Skeletal muscle cell (primary cell): ENCODE data around the gene JPH3.

Experiments used
- DNase-seq: peaks from one replicate; pipeline ENCODE4 v3.0.0-alpha.2; 2010; ENCODE audit warnings: low read depth
- H3K4me3 ChIP-seq: 2 replicates; pipeline ENCODE4 v1.5.1; 2011; ENCODE audit warnings: low read depth, mild to moderate bottlenecking, control low read depth, low read length, moderate library complexity

JPH3 gene

GRCh38 chr16:87621550-87621829 is 19.2 kb downstream of the JPH3 start:
- no peak for DNase-seq
- no peak overlapping the region for H3K4me3 ChIP-seq

DNA sequence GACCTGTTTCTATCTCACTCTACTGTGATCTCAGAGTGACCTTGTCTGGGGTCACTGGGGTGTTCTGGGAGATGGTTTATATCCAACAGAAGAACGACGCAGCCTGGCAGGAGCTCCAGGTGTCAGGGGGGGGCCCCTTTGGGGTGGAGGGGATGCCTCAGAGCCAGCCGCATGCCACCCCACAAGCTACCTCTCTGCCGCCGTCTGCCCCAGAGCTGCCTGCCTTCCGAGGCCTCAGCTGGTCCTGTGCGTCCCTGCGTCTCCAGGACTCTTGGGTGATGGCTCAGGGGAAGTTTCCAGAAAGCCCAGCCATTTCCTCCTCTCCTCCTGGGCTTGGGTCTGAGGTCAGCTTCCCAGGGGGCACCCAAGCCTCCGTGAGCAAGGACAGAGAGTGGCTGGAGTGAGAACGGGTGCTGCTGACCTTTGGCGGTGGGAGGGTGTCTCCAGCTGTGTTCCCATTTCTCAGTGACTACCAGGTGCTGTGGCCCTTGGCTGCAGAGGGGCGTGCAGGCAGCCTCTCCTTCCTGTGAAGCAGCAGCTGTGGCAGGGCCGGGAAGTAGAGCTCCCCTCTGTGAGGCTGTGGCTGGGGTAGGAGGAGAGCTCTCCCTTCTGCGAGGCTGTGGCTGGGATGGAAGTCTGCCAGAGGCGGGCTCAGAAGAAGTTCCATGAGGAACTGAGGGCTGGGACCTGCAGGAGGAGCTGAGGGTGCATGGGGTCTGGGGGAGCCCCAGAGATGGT is 19.8 kb downstream of the JPH3 start:
- H3K4me3 ChIP-seq: no peak overlapping the region
- no peak for DNase-seq

DNA sequence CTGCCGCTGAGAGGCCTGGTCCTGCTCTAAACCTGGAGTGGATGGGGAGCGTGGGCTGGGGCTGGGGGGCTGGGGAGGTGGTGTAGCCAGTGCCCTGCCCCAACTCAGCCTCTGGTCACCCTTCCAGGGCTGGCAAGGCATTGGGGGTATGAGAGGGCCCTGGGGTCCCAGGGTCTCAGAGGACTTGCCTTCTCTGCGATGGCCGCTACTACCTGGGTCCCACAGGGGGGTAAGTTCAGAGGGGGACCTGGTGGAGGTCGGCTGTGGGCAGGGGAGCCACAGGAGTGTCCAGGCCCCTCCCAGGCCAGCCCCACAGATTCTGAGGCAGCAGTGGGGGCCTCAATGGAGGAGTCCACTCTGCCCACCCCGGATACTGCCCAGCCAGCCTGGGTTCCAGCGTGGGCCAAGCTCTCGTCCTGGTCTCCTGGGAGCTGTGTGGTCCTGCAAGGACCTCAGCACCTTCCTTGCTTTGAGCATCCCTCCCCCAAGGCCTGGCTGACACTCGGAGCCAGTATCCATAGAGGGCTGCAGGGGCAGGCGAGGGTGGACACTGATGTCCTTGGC is 20.5 kb downstream of the JPH3 start:
- no peak overlapping the region for H3K4me3 ChIP-seq
- DNase-seq: no peak

GRCh38 chr16:87625241-87625797 is 23.0 kb downstream of the JPH3 start:
- H3K4me3 ChIP-seq: no peak overlapping the region
- no peak for DNase-seq

DNA sequence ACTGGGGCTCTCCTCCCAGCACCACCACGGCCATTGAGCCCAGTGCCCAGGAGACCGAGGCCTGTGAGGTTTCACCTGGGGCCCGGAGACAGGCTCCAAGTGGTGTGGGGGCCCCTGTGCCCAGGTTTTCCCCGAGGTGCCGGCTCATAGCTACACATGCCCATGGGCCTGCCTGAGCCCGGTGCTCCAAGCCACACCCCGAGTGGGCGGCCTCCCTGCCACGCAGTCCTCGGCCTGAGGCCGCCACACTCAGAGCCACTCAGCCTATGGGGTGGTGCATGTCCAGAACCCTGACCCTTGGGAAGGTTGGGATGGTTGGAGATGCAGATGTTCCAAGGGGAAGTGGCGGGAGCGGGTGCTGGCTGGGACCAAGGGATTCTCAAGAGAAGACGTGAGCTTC is 24.1 kb downstream of the JPH3 start:
- no peak for DNase-seq

GRCh38 chr16:87626905-87627304 is 24.6 kb downstream of the JPH3 start:
- no peak for DNase-seq

More for the DNA sequence above, 24.1 kb downstream of the JPH3 start:
- no peak overlapping the region for H3K4me3 ChIP-seq

DNA sequence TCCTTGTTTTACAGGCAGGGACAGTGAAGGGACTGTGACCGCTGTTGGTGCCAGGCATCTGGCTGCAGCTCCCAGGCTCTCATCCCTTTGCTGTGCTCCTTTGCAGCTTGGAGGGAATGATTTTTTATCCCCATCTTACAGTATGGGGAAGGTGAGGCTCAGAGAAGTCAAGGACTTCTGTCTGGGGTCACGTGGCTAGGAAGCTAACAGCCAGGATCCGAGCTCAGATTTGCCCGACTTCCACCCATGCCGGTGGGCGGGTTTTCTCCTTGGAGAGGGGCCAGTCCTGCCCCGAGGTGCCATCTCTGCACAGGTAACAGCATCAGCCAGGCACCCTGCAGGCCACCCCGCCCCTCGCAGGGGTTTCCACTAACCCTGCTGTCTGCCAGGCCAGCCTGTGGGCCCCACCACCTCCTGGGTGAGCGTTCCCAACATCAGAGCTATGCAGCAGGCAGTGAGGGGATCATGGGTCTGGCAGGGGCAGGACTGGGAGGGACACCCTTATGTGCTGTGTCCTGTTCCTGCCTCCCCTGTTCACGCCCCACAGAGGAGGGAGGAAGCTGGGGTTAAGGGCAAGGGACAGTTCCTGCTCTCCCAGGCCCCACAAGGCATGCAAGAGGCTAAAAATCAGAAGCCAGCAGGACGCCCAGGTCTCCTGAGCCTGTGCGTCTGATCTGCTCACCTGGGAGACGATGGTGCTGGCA is 25.4 kb downstream of the JPH3 start:
- no peak overlapping the region for H3K4me3 ChIP-seq
- no peak for DNase-seq

More at GRCh38 chr16:87626905-87627304, 24.6 kb downstream of the JPH3 start:
- H3K4me3 ChIP-seq: no peak overlapping the region

GRCh38 chr16:87628246-87628923 is 26.1 kb downstream of the JPH3 start:
- DNase-seq: no peak

GRCh38 chr16:87628940-87629339 is 26.6 kb downstream of the JPH3 start:
- DNase-seq: no peak
- no peak overlapping the region for H3K4me3 ChIP-seq

More at GRCh38 chr16:87628246-87628923, 26.1 kb downstream of the JPH3 start:
- no peak overlapping the region for H3K4me3 ChIP-seq

- no peak for DNase-seq
- no peak overlapping the region for H3K4me3 ChIP-seq
These were observed 28.8 kb downstream of the JPH3 start for GRCh38 chr16:87631067-87631466.

DNA sequence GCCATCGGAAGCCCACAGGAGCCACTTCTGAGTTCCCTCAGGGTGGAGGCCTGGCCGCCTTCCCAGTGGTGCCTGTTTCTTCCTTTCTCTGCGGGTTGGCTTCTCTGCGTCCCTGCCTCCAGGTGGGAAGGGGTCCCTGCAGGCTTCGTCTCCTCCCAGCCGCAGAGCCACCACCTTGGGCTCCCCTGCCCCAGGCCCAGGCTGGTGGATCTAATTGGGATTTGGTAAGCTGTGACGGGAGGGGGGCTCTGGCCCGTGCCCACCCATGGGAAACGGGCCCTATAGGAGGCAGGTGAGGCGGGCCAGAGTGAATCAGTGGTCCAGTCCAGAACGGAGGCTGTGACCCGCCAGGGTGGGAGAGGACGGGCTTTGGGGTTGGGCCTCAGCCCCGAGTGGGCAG is 32.1 kb downstream of the JPH3 start:
- no peak for DNase-seq
- no peak overlapping the region for H3K4me3 ChIP-seq

DNA sequence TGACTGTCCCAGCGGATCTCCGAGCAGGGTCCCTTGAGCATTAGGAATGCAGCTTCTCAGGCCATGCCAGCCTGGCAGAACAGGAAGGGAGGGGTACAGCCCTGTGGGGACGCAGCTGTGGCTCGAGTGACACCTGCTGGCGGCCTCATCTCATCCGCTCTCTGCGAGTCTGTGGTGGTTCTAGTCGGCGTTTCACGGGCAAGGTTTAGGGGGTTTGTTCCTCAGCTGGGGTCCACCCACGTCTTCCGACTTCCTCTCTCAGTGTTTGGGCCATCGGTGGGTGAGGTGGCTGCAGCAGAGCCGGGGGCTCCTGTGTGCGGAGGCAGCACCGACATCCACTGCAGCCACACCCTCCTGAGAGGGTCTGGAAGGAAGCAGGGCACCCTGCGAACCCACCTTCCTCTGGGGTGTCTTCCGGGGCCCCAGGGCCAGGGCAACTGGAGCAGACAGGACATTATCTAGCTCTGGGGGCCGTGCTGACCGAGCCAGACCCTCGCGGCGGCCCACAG is 33.3 kb downstream of the JPH3 start:
- no peak for DNase-seq
- peak overlapping the region; percentile 9 for H3K4me3 ChIP-seq

GRCh38 chr16:87636050-87636684 is 33.9 kb downstream of the JPH3 start:
- peak overlapping the region; percentile 9 for H3K4me3 ChIP-seq
- DNase-seq: peak; percentile 24

DNA sequence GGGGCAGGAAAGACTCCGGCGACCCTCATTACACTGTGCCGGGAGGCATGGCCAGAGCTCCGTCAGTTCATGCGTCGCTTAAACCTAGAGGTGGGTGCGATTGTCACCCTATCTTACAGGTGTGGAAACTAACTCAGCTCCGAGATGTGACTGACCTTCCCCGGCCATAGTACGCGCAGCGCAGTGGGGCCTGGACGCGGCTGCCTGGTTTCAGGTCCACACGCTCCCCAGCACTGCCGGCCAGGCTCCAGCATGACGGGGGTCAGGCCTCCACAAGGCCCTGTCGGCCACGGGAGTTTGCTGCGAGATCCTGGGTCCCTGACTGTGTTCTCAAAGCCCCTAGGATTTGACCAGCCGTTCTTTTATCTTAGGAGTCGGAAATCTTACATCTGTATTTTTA is 34.4 kb downstream of the JPH3 start:
- no peak overlapping the region for H3K4me3 ChIP-seq

GRCh38 chr16:87637357-87637756 is 35.0 kb downstream of the JPH3 start:
- no peak overlapping the region for H3K4me3 ChIP-seq
- DNase-seq: no peak

More for the DNA sequence above, 34.4 kb downstream of the JPH3 start:
- no peak for DNase-seq

- no peak for DNase-seq
- H3K4me3 ChIP-seq: no peak overlapping the region
These were observed 36.4 kb downstream of the JPH3 start for GRCh38 chr16:87638736-87639135.

- DNase-seq: no peak
- no peak overlapping the region for H3K4me3 ChIP-seq
These were observed 39.4 kb downstream of the JPH3 start for GRCh38 chr16:87641721-87642120.

DNA sequence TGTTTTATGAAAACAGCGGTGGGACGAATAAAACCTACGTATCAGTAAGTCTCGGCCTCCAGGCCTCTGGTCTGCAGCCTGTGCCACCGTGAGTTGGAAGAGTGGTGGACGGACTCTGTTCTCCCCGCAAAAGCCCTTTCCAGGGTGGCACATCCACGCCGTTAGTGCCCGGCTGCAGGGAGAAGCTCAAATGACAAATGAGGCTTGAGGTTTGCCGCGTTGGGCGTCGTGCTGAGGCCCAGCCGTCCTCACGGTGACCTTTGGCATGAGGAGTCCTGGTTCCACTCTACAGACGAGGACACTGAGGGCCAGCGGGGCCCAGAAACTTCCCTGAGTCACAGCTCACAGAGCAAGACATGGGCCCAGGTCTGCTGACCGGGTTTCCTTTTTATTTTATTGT is 40.2 kb downstream of the JPH3 start:
- no peak for DNase-seq
- H3K4me3 ChIP-seq: no peak overlapping the region

- H3K4me3 ChIP-seq: no peak overlapping the region
- no peak for DNase-seq
These were observed 41.9 kb downstream of the JPH3 start for GRCh38 chr16:87644186-87644585.
